Activated effector memory CD4-positive, alpha-beta T cell treated with anti-CD3 and anti-CD28 coated beads, Interleukin-2, amount 50 U/mL, for 16 hours (primary cell): ENCODE data around the gene SLC5A10.
"Not testable (repeated sequence)": the region's sequence is repeated elsewhere in the genome, so short reads cannot be mapped to it uniquely, and the experiment has no call there.

Experiments used
- DNase-seq: peaks from one replicate; pipeline ENCODE4 v3.0.0-alpha.2; 2020

The SLC5A10 gene

DNA sequence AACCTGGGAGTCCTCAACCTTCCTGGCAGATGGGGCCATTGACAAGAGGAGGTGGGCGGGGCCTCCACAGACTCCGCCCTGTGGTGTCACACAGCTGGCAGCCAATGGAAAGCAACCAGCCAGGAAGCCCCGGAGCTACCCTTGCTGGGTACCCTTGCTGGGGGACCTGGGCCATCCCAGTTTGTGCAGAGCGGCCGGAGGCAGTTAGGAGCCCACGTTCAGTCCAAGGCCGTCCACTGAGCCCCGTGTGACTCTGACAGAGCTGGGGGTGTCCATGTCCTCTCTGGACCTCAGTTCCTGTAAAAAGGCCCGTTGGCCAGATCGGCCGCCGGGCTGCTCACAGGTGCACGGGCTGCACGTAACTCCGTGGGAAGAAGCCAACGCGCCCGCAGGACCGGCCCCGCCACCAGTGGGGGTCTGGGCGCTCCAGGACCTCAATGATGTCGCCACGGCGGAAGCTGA lies 69.7 kb downstream of the SLC5A10 start:
- DNase-seq, result peak; percentile 77

DNA sequence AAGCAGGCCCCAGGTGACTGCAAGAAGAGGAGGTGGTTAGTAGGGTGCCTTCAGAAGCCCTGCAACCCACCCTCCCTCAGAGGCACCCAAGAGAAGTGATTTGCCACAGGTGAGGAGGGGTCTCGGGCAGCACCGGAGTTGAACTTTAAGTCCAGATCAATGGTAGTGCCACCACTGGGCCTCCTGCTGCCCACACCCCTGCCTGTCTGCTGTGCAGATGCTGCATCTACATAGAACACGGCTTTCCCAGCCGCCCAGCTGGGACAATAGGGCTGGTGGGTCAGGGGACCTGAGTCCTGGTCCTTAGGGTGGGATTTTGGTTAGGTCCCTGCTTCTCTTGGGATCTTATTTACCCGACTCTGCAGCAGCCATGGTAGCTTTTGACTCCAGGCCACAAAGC lies 70.2 kb downstream of the SLC5A10 start:
- no peak for DNase-seq

DNA sequence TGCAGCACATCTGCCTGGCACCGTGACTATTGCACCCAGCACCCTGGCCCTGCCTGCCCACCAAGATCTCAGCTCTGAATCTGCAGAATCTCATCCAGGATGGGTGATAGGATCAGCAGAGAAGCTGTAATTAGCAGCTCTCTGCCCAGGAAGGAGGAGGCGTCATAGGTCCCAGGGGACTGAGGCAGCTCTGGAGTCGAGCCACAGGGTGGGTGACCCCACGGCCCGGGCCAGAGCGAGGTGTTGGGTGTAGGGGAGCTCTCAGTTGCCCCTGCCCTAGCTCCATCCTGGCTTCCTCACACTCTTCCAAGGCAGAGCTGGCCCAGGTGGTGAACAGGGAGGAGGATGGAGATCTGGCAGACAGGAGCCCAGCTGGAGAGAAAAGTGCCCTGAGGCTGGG lies 70.8 kb downstream of the SLC5A10 start:
- DNase-seq, result no peak

DNA sequence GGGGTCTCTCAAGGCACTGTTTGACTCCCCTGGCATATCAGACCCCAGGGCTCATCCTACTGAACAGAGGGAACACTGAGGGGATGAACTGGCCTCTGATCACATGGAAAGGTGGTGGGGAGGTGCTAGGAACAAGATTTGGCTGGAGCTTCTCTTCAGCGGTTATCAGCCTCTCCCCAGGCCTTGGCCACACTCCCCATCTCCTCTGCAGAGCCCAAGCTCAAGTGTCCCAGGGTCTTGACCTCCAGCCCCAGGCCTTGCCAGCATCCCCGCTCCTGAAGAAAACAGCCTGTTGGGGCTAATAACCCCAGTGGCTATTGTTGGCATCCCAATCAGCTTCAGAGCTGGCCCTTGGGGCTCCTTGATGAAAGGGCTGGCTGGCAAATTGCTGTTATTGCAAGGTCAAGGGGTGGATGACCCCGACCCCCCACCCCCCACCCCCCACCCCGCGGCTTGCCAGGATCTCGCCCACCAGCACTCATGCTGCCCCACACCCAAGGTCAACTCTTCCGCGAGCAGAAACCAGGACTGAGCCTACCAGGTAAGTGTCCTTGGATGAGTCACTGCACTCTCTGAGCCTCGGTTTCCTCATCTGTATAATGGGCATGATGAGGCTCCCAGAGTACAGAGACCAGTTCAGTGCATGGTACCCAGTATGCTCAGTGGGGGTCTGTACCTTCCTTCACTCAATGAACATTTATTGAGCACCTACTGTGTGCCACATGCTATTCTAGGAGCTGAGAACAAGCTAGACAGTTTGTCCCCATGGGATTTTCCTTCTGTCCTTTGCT lies 71.4 kb downstream of the SLC5A10 start:
- DNase-seq, result no peak

DNA sequence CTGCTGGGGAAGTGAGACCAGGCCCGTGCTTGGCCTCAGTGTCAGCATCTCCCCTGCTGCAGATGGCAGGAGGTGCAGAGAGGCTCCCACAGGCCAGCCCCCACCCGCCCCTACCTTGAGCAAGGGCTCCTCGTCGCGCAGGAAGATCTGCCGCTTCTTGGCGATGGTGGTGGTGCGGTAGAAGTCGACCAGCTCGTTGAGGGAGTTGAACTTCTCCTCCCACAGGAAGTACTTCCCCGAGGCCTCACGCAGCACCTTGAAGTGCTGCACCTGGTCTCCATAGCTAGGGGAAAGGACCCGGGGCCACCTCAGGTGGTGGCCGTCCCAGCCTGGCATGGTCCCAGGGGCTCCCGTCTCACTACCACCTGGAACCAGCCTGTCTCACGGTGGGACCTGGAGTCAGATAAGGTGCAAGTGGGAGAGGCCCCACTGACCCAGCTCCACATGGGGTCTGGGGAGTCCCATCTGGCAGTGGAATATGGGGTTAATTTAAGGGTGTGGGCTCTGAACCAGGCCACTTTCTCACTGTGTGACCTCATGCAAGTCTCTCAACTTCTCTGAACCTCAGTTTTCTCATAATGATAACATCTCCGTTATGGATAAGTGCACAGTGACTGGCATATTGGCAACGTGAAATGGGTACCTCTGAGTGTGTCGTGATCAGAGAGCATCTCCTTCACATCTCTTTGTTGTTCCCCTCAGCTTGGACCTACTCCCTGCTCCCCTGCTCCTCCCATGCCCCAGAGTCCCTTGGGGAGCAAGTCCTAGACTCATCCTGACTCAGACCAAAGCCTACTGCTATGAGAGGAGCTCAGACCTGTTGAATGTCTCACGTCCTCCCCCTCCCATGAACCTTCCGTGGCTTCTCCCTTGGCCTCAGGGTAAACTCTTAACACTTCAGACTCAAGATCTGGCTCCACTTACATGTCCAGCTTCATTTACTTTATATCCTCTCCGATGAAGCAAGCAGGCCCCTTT lies 72.4 kb downstream of the SLC5A10 start:
- no peak for DNase-seq

DNA sequence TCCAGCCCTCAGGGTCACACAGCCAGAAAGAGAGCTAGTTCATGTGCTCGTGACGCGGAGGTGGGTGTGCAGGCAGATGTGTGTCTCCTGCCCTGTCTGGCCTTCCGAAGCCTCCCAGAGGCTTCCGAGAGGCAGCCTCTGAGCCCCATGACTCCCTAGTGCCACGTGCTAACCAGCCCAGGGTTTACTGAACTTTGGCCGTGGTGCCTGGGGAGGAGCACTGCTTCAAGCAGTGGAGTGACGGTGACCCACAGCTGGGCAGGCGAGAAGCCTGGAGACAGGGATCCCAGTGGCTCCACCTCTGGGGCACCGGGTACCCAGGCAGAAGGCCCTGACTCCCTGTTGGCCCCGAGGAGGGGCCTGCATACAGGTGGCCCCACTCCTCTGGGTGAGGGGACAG lies 76.7 kb downstream of the SLC5A10 start:
- not testable (repeated sequence) for DNase-seq

DNA sequence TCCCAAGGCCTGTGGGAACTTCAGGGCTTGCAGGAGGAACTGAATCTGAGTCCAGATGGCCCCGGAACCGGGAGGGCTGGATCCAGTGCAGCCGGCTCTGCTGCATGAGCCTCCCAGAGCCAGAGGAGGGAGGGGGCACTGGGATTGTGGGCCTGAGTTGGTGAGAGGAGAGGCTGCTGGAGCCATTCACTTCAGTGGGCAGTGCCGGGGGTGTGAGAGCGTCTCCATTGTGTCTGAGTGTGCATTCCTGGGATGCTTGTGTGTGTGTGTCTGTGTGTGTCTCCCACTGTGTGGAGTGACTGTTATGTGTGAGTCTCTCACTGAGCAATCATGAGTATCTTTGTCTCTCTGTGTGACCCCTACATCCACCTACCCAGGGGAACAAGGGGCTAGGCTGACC lies 77.8 kb downstream of the SLC5A10 start:
- DNase-seq, result not testable (repeated sequence)

DNA sequence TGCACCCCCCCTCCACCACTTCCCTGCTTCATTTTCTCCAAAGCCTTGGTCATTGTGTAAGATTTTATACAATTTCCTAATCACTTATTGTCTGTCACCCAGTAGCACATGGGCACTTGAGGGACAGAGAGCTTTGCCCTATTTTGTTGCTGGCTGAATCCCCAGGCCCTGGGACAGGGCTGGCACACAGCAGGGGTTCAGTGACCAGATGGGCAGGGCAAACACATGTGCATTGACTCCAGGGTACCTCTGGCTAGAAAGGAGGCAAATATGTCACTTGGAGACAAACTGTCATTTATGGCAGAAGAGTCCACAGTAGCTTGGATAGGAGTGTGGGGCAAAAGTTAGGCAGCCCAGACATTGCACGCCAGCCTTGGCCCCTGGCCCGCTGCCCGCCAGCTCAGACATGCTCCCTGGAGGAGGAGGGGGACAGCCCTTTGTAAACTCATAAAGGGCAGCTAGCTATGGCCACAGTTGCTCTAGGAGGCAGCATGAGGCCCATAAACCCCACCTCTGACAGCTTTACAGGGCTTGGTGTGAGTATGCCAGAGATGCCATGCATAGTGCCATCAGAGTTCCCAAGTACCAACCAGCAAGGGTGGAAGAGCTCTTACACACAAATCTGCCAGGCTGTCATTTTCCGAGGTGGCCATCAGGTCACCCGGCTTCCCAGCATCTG lies 78.9 kb downstream of the SLC5A10 start:
- DNase-seq, result not testable (repeated sequence)

DNA sequence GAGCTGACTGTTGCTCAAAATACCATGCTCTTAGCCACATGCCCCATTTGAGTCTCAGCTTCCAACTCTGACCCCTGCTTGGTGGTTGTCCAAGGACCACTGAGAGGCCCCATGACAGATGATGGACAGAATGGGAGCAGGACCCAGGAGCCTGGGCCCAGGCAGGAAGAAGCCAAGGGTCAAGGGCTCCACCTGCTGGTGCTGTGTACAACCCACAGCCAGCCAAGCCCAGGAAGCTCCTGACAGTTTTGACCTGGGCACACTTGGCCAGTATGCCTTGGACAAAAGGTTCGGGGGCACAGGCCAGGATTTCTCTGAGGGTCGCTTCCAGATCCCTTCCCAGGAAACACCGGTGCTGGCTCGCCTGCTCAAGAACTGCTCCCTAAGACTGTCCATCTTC lies 79.8 kb downstream of the SLC5A10 start:
- DNase-seq, result peak; percentile 81

DNA sequence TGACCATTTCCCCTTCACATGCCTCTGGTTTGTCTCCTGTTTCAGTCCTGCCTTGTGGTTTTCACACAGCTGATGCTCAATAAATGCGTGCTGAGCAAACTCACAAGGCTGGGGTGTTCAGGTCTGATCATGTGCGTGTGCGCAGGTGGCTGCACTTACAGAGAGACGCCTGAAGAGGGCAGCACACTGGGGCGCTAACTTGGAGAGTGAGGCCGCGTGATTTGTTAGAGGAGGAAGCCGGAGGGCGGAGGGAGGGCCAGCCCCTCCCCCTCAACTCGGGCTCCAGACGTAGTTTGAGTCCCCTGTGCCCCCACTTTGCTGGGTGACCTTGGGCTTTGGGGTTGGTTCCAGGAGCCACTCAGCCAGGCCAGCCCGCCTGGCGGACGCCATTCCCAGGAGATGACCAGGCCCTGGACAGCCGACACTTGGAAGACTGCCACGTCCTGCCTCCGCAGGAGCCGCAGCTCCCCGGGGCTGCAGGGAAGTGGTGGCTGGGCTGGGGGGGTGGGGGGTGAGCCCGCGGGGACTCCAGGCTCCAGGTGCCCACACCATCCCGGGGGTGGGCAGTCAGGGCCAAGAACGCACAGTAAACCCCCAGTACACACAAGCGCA lies 80.5 kb downstream of the SLC5A10 start:
- not testable (repeated sequence) for DNase-seq

DNA sequence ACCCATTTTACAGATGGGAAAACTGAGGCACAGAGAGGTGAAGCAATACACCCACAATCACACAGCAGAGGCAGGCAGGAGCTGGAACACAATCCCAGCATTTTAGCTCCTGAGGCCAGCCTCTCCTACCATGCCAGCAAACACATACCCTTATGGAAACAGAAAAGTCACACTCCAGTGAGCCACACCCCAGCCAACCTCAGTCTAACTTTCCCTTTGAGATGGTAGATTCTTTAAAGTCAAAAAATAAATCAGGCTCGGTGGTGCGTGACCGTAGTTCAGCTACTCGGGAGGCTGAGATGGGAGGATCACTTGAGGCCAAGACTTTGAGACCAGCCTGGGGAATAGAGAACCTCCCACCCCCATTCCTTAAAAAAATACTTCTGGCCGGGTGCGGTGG lies 84.2 kb downstream of the SLC5A10 start:
- DNase-seq, result not testable (repeated sequence)

DNA sequence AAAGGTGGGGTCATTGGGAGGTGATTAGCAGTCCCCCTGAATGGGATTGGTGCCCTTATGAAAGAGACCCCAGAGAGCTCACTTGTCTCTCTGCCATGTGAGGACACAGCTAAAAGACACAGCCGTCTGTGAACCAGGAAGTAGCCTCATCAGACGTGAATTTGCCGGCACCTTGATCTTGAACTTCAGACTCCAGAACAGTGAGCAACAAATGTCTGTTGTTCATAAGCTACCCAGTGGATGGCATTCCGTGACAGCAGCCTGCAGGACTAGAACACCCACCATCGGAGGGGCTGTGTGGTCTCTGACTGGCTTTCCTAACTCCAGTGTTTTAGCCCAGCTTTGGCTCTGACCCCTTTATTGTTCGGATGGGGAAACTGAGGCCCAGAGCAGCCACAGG lies 85.6 kb downstream of the SLC5A10 start:
- DNase-seq, result not testable (repeated sequence)

DNA sequence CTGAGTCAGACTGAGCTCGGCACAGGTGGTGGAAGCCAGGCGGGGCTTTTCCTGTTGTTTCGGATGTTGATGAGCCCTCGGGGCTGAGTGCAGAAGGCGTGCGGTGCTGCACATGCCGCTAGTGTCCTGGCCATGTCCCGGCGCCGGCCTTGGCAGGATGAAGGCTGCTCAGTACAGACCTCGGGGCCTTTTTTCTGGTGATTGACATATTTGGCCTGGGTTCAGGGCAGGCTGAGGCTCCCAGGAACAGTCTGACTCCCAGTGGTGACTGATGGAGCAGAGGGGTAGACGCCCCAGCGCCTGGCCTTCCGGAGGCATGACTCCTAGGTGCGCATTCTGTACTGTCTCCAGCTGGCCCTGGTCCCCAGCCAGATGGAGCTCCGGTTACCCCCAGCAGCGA lies 86.0 kb downstream of the SLC5A10 start:
- DNase-seq, result not testable (repeated sequence)

DNA sequence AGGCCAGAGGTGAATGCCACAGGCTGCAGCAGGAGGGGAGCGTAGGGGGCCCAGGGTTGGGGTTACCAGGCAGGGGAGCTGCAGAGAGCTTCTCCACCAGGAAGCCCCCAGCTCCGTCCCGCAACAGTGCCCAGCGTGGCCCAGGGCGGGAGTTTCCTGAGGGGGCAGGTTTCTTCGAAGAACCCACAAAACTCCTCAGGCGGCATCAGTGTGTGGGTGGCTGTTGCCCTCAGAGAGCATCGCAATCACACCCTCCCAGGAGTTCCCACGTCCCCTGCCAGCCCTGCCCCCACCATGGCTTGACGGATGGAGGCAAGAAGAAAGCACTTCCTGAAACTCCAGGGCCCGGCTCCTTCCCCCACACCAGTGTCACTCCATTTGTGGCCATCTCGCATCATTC lies 86.8 kb downstream of the SLC5A10 start:
- DNase-seq, result not testable (repeated sequence)

DNA sequence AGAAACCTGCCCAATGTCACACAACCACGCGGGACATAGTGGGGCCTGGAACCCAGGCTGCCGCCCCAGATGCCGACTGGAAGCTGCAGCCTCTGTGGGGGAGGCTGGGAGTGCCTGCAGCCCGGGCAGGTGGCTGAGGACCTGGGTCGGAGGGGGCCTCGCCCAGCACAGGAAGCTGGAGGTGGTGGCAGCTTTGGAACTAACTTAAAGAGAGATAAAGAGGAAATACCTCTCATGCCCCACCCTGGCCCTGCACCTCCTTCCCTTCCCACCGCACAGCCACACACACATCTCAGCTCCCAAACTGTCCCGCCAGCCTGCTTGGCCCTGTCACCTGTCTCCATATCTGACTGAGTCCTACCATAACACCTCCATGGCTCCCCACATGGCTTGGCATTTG lies 88.4 kb downstream of the SLC5A10 start:
- DNase-seq, result not testable (repeated sequence)

DNA sequence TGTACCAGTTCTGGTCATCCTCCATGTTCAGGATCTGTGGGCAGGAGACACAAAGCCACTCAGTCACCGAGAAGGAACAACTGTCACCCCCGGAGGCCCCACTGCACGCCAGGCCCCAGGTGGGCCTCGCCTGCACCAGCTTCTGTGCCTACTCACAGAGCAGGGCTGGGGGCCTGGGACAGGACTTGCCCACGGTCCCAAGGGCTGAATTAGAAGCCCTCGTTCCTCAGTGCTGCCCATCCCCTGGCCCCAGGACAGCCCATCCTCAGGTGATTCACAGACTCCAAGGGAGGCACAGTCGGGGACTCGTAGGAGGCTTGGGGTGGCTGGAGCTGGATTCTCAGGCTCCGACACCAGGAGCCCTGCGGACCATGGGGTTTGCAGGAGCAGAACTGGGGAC lies 89.9 kb downstream of the SLC5A10 start:
- DNase-seq, result not testable (repeated sequence)

DNA sequence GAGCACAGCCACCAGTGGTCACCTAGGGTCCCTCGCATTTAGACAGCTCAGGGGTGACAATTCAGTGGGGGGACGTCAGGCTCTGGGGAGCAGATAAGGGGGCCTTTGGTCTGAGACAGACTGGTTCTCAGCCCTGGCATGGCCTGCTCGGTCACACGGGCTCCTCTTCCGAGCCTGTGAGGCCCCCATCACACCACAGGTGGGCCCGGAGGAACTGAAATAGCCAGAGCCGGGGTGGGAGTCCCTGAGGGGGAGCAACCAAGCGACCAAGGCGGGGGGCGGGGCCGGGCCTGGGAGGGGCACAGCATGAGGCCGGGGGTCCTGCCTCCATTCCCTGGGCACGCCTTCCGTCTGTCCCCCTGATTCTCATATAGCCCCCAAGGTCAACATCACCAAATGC lies 90.4 kb downstream of the SLC5A10 start:
- not testable (repeated sequence) for DNase-seq

DNA sequence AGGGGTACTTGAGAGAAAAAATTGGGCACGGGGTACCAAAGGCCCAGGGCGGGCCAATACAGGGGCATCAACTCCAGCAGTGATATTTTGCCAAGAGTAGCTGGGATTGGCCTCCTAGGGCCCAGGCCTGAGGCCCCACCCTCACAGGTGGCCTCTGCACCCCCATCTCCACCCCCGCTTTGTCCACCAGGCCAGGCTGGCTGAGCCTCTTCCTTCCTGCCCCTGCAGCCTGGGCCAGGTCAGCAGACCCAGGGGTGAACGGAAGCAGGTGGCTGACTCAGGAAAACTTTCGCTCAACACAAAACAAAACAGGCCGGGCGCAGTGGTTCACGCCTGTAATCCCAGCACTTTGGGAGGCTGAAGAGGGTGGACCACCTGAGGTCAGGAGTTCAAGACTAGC lies 91.1 kb downstream of the SLC5A10 start:
- DNase-seq, result not testable (repeated sequence)

DNA sequence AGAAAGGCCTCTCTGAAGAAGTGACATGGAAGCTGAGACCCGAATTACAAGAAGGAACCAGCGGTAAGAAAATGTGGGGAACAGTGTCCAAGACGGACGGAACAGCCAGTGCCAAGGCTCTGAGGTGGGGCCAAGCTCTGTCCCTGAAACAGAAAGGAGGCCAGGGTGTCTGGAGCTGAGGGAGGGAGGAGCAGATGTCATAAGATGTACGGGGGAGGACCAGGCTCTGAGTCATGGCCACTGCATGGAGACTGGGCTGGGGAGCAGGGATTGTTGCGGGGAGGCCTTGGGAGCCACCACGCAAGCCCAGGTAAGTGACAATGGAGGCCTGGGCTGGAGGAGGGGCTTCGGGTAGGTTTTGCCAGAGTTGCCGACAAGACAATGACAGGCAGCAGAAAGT lies 92.7 kb downstream of the SLC5A10 start:
- DNase-seq, result not testable (repeated sequence)

DNA sequence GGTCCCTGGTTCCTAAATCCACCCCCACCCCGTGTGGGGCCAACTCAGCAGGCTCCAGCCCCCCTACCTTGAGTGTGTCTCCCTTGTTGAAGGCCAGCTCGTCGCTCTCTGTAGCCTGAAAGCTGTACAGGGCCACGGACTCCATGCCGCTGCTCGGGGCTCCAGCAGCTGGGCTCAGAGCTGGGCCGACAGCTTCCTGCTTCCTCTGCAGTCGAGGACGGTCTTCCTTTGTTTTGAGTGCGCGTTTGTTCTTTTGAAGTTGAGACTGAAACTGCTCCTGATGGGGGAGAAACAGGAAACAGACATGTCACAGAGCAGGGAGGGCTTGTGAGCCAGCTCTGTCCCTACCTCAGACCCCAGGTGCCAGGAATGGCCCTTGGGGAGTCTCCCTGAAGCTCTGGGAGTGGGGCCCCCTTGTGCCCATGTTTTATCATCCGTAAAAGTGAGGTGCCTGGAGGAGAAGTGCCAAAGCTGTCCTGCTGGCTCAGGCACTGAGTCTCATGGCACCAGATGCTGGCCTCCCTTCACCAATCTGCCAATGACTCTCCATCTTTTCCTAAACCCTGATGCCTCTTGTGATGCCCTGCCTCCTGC lies 94.9 kb downstream of the SLC5A10 start, which contains the start of gene GRAP:
Gene GRAP, minus strand, starts transcription at position 176 of the 594 bp plus-strand sequence. Its CDS starts 31 bp downstream, at position 145.
- not testable (repeated sequence) for DNase-seq

DNA sequence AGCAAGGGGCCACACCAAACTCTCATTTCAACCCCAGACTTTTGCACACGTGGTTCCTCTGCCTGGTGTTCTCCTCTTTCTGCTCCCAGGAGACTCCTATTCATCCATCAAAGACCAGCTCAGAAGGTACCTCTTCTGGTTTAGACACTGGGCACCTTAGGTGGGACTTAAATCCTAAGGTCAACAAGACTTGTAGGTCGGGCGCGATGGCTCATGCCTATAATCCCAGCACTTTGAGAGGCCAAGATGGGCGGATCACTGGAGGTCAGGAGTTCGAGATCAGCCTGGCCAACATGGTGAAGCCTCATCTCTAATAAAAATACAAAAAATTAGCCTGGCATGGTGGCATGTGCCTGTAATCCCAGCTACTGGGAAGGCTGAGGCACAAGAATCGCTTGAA lies 95.5 kb downstream of the SLC5A10 start:
- not testable (repeated sequence) for DNase-seq

DNA sequence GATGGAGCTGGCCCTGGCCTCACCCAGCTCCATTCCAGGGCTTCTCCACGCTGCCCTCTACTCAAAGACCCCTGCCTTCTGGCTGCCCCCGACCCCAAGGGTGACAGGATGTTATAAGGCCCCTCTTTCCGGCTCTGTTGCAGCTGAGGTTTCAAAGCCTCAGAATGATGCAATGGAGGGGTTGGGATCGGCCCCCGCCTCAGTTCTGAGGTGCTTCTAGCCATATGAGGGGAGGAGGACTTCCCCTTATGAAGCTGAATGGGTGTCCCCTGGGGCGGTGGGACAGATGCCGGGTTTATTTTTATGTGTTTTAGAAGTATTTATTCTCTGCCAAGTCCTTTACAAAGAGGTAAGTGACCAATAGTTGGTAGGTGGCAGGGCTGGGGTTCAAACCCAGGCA lies 96.9 kb downstream of the SLC5A10 start:
- not testable (repeated sequence) for DNase-seq
